ENCODE measurements around the gene CST9.

CST9 gene

DNA sequence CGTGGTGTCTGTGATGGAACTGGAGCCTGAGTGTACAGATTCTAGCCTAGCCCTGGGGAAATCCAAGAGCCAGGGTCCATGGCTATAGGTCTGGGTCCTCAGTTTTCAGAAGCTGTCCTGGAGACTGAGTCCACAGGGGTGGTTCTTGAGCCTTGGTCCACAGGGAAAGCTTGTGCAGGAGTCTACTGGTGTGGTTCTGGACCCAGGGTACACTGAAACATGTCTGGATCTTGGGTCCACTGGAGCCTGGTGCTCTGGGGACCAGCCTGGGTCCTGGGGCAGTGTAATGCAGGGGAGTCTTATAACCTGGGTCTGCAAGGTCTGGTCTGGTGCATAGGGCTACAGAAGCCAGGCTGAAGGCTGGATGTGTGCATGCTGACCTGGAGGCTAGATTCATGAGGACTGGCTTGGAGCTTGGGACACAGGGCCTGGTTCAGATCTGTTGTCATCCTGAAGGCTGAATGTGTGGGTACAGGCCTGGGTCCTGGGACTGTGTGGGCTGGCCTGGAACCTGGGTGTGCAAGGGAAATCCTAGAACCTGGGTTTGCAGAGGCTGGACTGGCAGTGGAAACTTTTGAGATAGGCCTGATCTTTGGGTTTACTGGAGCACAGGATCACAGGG lies 42.9 kb downstream of the CST9 start:
- in situ Hi-C loops (cut with HindIII; ENCODE audit: low sequenced_read_pairs): no loop called here

DNA sequence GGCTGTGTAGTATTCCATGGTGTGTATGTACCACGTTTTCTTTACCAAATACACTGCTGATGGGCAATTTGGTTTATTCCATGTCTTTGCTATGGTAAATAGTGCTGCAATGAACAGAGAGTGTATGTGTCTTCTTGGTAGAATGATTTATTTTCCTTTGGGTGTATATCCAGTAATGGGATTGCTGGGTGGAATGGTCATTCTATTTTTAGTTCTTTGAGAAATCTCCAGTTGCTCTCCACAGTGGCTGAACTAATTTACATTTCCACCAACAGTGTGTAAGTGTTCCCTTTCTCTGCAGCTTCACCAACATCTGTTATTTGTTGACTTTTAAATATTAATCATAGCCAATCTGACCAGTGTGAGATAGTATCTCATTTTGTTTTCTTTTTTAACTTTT lies 51.3 kb downstream of the CST9 start:
- in situ Hi-C loops (cut with HindIII; ENCODE audit: low sequenced_read_pairs): no loop called here
